GM23338 (cell line): ENCODE results near the gene SPDYA.

Source experiments
- CREB1 ChIP-seq: fragments of 250-450 bp; sonication (Bioruptor Pico); IDR thresholded peaks from 2 replicates; pipeline ENCODE4 v1.5.0; 2020; ENCODE audit warnings: low read depth, mild to moderate bottlenecking, moderate library complexity
- EZH2 ChIP-seq: fragments of 200-600 bp; sonication (generic); IDR thresholded peaks from one replicate; pipeline ENCODE4 v1.8.0; 2017; ENCODE audit warnings: antibody characterized with exemption, mild to moderate bottlenecking, low read depth; ENCODE audit not compliant: unreplicated experiment
- NANOG ChIP-seq: IDR thresholded peaks from 2 replicates; pipeline ENCODE4 v1.6.1; 2016; ENCODE audit warnings: antibody characterized with exemption, borderline replicate concordance
- POLR2AphosphoS5 ChIP-seq: IDR thresholded peaks from 2 replicates; pipeline ENCODE4 v1.6.1; 2016; ENCODE audit warnings: antibody characterized with exemption, low read depth
- REST ChIP-seq: IDR thresholded peaks from one replicate; pipeline ENCODE4 v1.6.1; 2018; ENCODE audit warnings: antibody characterized with exemption; ENCODE audit not compliant: unreplicated experiment
- TF ChIP-seq, protein P1 (sequence below), 2 experiments: fragments of 200-600 bp in 1 of 2; sonication (generic) in 1 of 2; conservative IDR thresholded peaks; 2 replicates each; pipeline versions ENCODE4 v1.5.1 to v1.6.1; 2016 to 2017; ENCODE audit warnings: antibody characterized with exemption in 2 of 2, low read depth in 2 of 2, mild to moderate bottlenecking in 2 of 2, moderate library complexity in 1 of 2

DNA sequence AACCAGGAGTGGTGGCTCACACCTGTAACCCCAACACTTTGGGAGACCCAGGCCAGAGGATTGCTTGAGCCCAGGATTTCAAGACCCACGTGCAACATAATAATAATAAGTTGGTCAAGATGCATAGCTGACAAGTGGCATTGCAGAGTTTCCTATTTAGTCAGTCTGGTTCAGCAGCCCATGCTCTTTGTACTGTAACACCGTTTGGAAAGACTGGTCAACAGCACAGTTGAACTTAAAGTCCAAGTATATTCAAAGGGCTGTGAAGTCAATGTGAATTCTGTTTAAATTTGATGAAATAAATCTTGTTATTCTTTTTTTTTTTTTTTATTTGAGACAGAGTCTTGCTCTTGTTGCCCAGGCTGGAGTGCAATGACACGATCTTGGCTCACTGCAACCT is 61.0 kb downstream of the SPDYA start:
- TF ChIP-seq, protein P1, sequence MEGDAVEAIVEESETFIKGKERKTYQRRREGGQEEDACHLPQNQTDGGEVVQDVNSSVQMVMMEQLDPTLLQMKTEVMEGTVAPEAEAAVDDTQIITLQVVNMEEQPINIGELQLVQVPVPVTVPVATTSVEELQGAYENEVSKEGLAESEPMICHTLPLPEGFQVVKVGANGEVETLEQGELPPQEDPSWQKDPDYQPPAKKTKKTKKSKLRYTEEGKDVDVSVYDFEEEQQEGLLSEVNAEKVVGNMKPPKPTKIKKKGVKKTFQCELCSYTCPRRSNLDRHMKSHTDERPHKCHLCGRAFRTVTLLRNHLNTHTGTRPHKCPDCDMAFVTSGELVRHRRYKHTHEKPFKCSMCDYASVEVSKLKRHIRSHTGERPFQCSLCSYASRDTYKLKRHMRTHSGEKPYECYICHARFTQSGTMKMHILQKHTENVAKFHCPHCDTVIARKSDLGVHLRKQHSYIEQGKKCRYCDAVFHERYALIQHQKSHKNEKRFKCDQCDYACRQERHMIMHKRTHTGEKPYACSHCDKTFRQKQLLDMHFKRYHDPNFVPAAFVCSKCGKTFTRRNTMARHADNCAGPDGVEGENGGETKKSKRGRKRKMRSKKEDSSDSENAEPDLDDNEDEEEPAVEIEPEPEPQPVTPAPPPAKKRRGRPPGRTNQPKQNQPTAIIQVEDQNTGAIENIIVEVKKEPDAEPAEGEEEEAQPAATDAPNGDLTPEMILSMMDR (conservative IDR thresholded peaks at IDR 0.05; ENCODE audit: low read depth in 2 of 2): no peak
- no peak for TF ChIP-seq REST
- no peak for TF ChIP-seq CREB1 (CRISPR knock-in tag)
- TF ChIP-seq EZH2: no peak
- no peak for TF ChIP-seq NANOG
- TF ChIP-seq POLR2AphosphoS5: no peak
